H1 (cell line): Measurements from ENCODE around the gene ZNF407. TPM values are rescaled to one million over a fixed set of nuclear protein-coding genes. Genes with fewer than 3 reads are reported as not detected.

Experiments
- CTCF ChIA-PET: fragments of 300-600 bp; sonication (Branson Sonifier 250); formaldehyde crosslinking; loops from one replicate; lab custom pipeline; 2021; ENCODE audit not compliant: partially characterized antibody; lab: Charles Lee
- POLR2A ChIA-PET: fragments of 300-600 bp; sonication (Branson Sonifier 250); formaldehyde crosslinking; loops from one replicate; lab custom pipeline; 2021; ENCODE audit warnings: inconsistent platforms; ENCODE audit not compliant: partially characterized antibody; lab: Charles Lee
- DNase-seq, 2 experiments: peaks; one replicate each; pipeline versions ENCODE4 v3.0.0 to v3.0.0-alpha.2; 2010 to 2022; ENCODE audit warnings: low spot score in 2 of 2, low read depth in 1 of 2, mixed read lengths in 1 of 2
- FAIRE-seq: peaks from 2 replicates; lab custom pipeline; 2011; peaks lifted over from hg19 to GRCh38; lab: Jason Lieb, UNC
- H2AFZ ChIP-seq: 2 replicates; pipeline ENCODE4 v1.8.1; 2012; ENCODE audit warnings: low read length, inconsistent platforms
- H2AK5ac ChIP-seq: 2 replicates; pipeline ENCODE4 v1.6.1; 2013; ENCODE audit warnings: low read depth, low read length
- H2BK120ac ChIP-seq: replicated peaks from 2 replicates; pipeline ENCODE3; 2013; ENCODE audit warnings: low read depth, low read length, inconsistent platforms
- H2BK12ac ChIP-seq: 2 replicates; pipeline ENCODE4 v1.6.1; 2013; ENCODE audit warnings: low read depth, low read length
- H2BK15ac ChIP-seq: 2 replicates; pipeline ENCODE4 v1.6.1; 2013; ENCODE audit warnings: low read length
- H2BK20ac ChIP-seq: 2 replicates; pipeline ENCODE4 v1.6.1; 2013; ENCODE audit warnings: low read length
- H2BK5ac ChIP-seq: 2 replicates; pipeline ENCODE4 v1.6.1; 2013; ENCODE audit warnings: low read depth, low read length
- H3K14ac ChIP-seq: 2 replicates; pipeline ENCODE4 v1.6.1; 2013; ENCODE audit warnings: inconsistent platforms; ENCODE audit not compliant: insufficient read length
- H3K18ac ChIP-seq: 2 replicates; pipeline ENCODE4 v1.6.1; 2013; ENCODE audit warnings: low read length; ENCODE audit errors: extremely low read depth
- H3K23ac ChIP-seq: 2 replicates; pipeline ENCODE4 v1.6.1; 2013; ENCODE audit warnings: inconsistent platforms; ENCODE audit not compliant: insufficient read length
- H3K23me2 ChIP-seq: 2 replicates; pipeline ENCODE4 v1.6.1; 2013; ENCODE audit warnings: low read depth, low read length
- H3K27ac ChIP-seq: 2 replicates; pipeline ENCODE4 v1.6.1; 2011; ENCODE audit warnings: low read depth, low read length, inconsistent platforms
- H3K27me3 ChIP-seq, 4 experiments: replicated peaks in 1 of 4; 1 replicate in 1 of 4; 2 replicates in 3 of 4; pipeline versions ENCODE4 v1.6.1 to v1.8.1; 2011 to 2013; ENCODE audit warnings: low read length in 3 of 4, mild to moderate bottlenecking in 3 of 4, inconsistent platforms in 2 of 4, mixed read lengths in 2 of 4, moderate library complexity in 1 of 4; ENCODE audit not compliant: control insufficient read depth in 3 of 4, insufficient read depth in 3 of 4; ENCODE audit errors: extremely low read depth in 1 of 4
- H3K36me3 ChIP-seq, 4 experiments: 2 replicates each; pipeline versions ENCODE4 v1.6.1 to v1.8.1; 2011 to 2013; ENCODE audit warnings: mild to moderate bottlenecking in 4 of 4, low read length in 3 of 4, moderate library complexity in 2 of 4, control low read depth in 1 of 4, inconsistent platforms in 1 of 4; ENCODE audit not compliant: insufficient read depth in 4 of 4, control insufficient read depth in 2 of 4
- H3K4ac ChIP-seq: replicated peaks from 2 replicates; pipeline ENCODE3; 2013; ENCODE audit warnings: low read length, low read depth, mixed read lengths, inconsistent platforms; ENCODE audit not compliant: insufficient read length
- H3K4me1 ChIP-seq, 4 experiments: replicated peaks in 1 of 4; 1 replicate in 1 of 4; 2 replicates in 3 of 4; pipeline versions ENCODE4 v1.6.1 to v1.8.1; 2011 to 2013; ENCODE audit warnings: low read length in 3 of 4, inconsistent platforms in 2 of 4, mixed read lengths in 1 of 4; ENCODE audit not compliant: insufficient read depth in 4 of 4, control insufficient read depth in 3 of 4
- H3K4me2 ChIP-seq, 2 experiments: 2 replicates each; pipeline versions ENCODE4 v1.6.1 to v1.8.1; 2011 to 2013; ENCODE audit warnings: low read depth in 2 of 2, low read length in 2 of 2, control low read depth in 1 of 2, inconsistent platforms in 1 of 2, mild to moderate bottlenecking in 1 of 2; ENCODE audit not compliant: insufficient read depth in 1 of 2
- H3K4me3 ChIP-seq, 4 experiments: fragments of 200-600, 300-600 bp in 1 of 4; sonication (generic), shearing (Covaris generic), sonication (Bioruptor Twin) in 1 of 4; 2 replicates each; pipeline versions ENCODE4 v1.5.1 to v1.8.1; 2011 to 2016; ENCODE audit warnings: low read length in 4 of 4, low read depth in 3 of 4, control low read depth in 2 of 4, inconsistent platforms in 2 of 4, mild to moderate bottlenecking in 2 of 4, mixed read lengths in 1 of 4, moderate library complexity in 1 of 4; ENCODE audit not compliant: insufficient read depth in 2 of 4; ENCODE audit errors: extremely low read depth in 1 of 4
- H3K56ac ChIP-seq: replicated peaks from 2 replicates; pipeline ENCODE3; 2013; ENCODE audit warnings: low read depth, mild to moderate bottlenecking, mixed read lengths, low read length, inconsistent platforms; ENCODE audit not compliant: insufficient read length
- H3K79me1 ChIP-seq: 2 replicates; pipeline ENCODE4 v1.6.1; 2013; ENCODE audit warnings: low read depth, low read length, control low read depth
- H3K79me2 ChIP-seq, 2 experiments: 2 replicates each; pipeline versions ENCODE4 v1.6.1 to v1.8.1; 2012 to 2013; ENCODE audit warnings: low read length in 2 of 2, mild to moderate bottlenecking in 2 of 2, inconsistent platforms in 1 of 2; ENCODE audit not compliant: insufficient read depth in 2 of 2, control insufficient read depth in 1 of 2
- H3K9ac ChIP-seq, 4 experiments: replicated peaks in 1 of 4; 1 replicate in 1 of 4; 2 replicates in 3 of 4; pipeline versions ENCODE4 v1.6.1 to v1.8.1; 2011 to 2013; ENCODE audit warnings: low read depth in 3 of 4, low read length in 3 of 4, control low read depth in 2 of 4, mild to moderate bottlenecking in 2 of 4, moderate library complexity in 2 of 4, inconsistent platforms in 1 of 4; ENCODE audit errors: extremely low read depth in 1 of 4
- H3K9me3 ChIP-seq, 2 experiments: 2 replicates each; pipeline versions ENCODE4 v1.6.1 to v1.8.1; 2012 to 2013; ENCODE audit warnings: mild to moderate bottlenecking in 2 of 2, moderate library complexity in 2 of 2, control low read depth in 1 of 2, inconsistent platforms in 1 of 2, low read depth in 1 of 2, low read length in 1 of 2, mixed read lengths in 1 of 2; ENCODE audit not compliant: insufficient read depth in 2 of 2
- H4K20me1 ChIP-seq, 2 experiments: replicated peaks in 1 of 2; 2 replicates each; pipeline versions ENCODE3 to v1.8.1; 2011 to 2013; ENCODE audit warnings: inconsistent platforms in 2 of 2, low read length in 2 of 2, mild to moderate bottlenecking in 1 of 2; ENCODE audit not compliant: insufficient read depth in 2 of 2, control insufficient read depth in 1 of 2
- H4K5ac ChIP-seq: 2 replicates; pipeline ENCODE4 v1.6.1; 2013; ENCODE audit warnings: low read length, low read depth, mixed read lengths, inconsistent platforms; ENCODE audit not compliant: insufficient read length
- H4K8ac ChIP-seq: 2 replicates; pipeline ENCODE4 v1.8.0; 2013; ENCODE audit warnings: mild to moderate bottlenecking, moderate library complexity, low read length, inconsistent platforms; ENCODE audit not compliant: insufficient read depth; ENCODE audit errors: extremely low read depth
- H4K91ac ChIP-seq: replicated peaks from 2 replicates; pipeline ENCODE3; 2013; ENCODE audit warnings: low read length, mixed read lengths, inconsistent platforms; ENCODE audit not compliant: insufficient read length
- WGBS, 2 experiments: shearing (Covaris generic) in 1 of 2; methylation state at CpG; one replicate each; pipeline versions ENCODE4 v1.1.6 to v1.1.7; 2013 to 2015; ENCODE audit warnings: low lambda C conversion rate in 2 of 2, mixed read lengths in 2 of 2, inconsistent platforms in 1 of 2, low coverage in 1 of 2, missing lambda C conversion rate in 1 of 2; ENCODE audit not compliant: insufficient replicate concordance in 2 of 2, insufficient coverage in 1 of 2, insufficient read length in 1 of 2; ENCODE audit errors: extremely low coverage in 1 of 2, missing lambda C conversion rate in 1 of 2; 5-methylcytosine and 5-hydroxymethylcytosine counted together
- polyA plus RNA-seq, 7 experiments: library from polyadenylated mRNA; depleted of rRNA in 3 of 7; stranded (reverse) in 5 of 7; unstranded in 2 of 7; fragments of >200 nt in 5 of 7; fragments of 200-250 nt in 2 of 7; gene quantifications; 1 replicate in 5 of 7; 2 replicates in 1 of 7; 4 replicates in 1 of 7; pipeline versions ENCODE4 v1.2.1 to v1.2.3, GENCODE V29; 2011 to 2013; ENCODE audit warnings: missing spikeins in 2 of 7, mixed read lengths in 2 of 7
- total RNA-seq: library from RNA; stranded (reverse); fragmentation: NEBNext Ultra II Directional; extraction: Animal tissue kit (Norgen Biotek cat#: 25700); gene quantifications from 2 replicates; pipeline ENCODE4 v1.2.1, GENCODE V29; 2021

The ZNF407 gene
- total and polyA plus RNA-seq, 2 of the 8 experiments (the other 6 are each of a cell fraction or from before 2014, with no cell fraction given), result 1.5 to 6.8 TPM

- no peak for FAIRE-seq
- POLR2A ChIA-PET, result no interaction called here
Observed at GRCh38 chr18:75088021-75088506, 490.4 kb downstream of the ZNF407 start.

More at GRCh38 chr18:75088021-75088506, 490.4 kb downstream of the ZNF407 start:
- Histone ChIP-seq H3K14ac (no peak overlapping the region), H2BK15ac (no peak overlapping the region), H3K56ac (no peak overlapping the region), H4K5ac (no peak overlapping the region), H2BK20ac (no peak overlapping the region), H4K20me1 (no peaks in the 10 kb centered on the region), H2BK12ac (no peak overlapping the region), H2AK5ac (no peak overlapping the region), H3K4me2 (no peak overlapping the region), H2AFZ (no peak overlapping the region), H3K4me3 (no peak overlapping the region), H3K27ac (no peak overlapping the region), H3K27me3 (no peaks in the 10 kb centered on the region), H4K91ac (no peak overlapping the region), H4K8ac (no peak overlapping the region), H3K9me3 (peaks cover 6 to 9% of the 10 kb centered on the region in 2 experiments; a peak in 3 of 4 replicates), H3K36me3 (no peaks in the 10 kb centered on the region), H3K18ac (no peak overlapping the region), H3K9ac (no peak overlapping the region), H3K4ac (no peak overlapping the region), H3K23me2 (no peaks in the 10 kb centered on the region), H2BK120ac (no peak overlapping the region), H3K4me1 (no peaks in the 10 kb centered on the region; a peak in 2 of 7 replicates), H3K79me1 (no peaks in the 10 kb centered on the region), H3K79me2 (no peaks in the 10 kb centered on the region), H3K23ac (no peak overlapping the region), H2BK5ac (no peak overlapping the region)
- WGBS, 2 experiments, result 85% methylated on average over 7 of the region's 8 CpGs; no CpG with 5 or more reads in 1 of the 2 experiments
- CTCF ChIA-PET, result interaction anchor here (1.1 to 1.2 kb wide), 2 partner anchors 47 to 269 kb away, joined by 3 to 5 read pairs; no protein-coding TSS in a partner anchor
- DNase-seq, result no peak
